Measurements from ENCODE around the gene ZNF513.
"Not testable (repeated sequence)": the region's sequence is repeated elsewhere in the genome, so short reads cannot be mapped to it uniquely, and the experiment has no call there.

ZNF513 gene, protein sequence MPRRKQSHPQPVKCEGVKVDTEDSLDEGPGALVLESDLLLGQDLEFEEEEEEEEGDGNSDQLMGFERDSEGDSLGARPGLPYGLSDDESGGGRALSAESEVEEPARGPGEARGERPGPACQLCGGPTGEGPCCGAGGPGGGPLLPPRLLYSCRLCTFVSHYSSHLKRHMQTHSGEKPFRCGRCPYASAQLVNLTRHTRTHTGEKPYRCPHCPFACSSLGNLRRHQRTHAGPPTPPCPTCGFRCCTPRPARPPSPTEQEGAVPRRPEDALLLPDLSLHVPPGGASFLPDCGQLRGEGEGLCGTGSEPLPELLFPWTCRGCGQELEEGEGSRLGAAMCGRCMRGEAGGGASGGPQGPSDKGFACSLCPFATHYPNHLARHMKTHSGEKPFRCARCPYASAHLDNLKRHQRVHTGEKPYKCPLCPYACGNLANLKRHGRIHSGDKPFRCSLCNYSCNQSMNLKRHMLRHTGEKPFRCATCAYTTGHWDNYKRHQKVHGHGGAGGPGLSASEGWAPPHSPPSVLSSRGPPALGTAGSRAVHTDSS

GRCh38 chr2:27380626-27381545, at the start of gene ZNF513:
TSS of gene ZNF513 (minus strand) at chr2:27380734. CDS start at chr2:27380526, 208 bp downstream.
- peak; percentile 94 for DNase-seq

DNA sequence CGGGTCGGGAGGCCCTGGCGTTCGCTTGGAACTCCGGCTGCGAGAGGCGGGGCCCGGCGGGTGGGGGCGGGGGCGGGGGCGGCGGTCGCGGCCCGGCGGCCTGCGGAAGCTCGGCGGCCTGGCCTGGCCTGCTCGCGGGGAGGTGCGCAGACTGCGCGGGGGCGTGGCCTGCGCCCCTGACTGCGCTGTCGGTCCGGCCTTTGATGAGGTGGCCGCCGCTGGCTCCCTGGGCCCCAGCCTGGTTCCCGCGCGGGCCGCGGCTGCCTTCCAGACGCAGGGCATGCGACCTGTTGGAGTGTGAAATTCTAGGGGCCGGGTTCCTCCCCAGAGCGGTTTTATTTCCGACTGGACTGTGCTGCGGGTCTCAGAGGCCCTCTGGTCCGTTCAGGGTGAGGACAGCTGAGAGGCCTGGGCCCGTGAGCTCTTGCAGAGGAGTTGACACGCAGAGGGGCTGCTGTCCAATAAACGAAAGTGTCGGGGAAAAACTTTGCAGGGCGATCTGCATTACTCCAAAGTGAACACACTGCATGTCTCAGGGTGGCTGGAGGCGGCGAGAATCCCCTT, 48.5 kb upstream of the ZNF513 start:
- peak; percentile 80 for DNase-seq

DNA sequence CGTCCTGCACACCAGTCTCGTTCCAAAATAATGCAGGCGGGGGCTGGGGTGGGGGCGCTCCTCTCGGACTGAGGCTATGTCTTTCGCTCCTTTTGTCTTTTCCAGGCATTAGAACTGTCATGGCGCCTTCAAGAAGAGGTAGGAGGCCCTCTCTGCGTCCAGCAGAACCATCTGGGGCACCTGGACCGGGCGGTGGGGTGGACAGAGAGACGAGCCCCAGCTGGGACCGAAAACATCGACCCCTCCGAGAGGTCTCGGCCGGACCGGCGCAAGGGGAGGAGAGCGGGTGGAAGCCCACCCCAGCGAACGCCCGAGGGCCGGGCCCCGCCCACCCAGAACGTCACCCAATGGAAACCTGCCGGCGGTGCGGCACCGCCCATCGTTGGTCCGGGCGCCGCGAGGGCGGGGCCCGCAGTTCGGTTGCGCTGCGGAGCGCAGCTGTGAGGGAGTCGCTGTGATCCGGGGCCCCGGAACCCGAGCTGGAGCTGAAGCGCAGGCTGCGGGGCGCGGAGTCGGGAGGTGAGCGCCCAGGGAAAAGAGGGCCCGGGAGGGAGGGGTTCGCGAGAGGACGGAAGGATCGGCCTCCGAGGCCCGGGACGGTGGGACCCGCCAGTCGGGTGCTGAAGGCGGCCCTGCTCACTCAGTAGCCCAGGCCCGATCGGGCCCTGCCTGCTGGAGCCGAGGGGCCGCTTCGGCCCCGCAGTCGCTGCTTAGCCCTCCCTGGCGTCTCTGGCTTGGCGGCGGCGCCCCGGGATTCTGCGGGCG, 47.9 kb upstream of the ZNF513 start, which contains the start of gene NRBP1:
TSS of gene NRBP1 (plus strand) at position 419 of the 765 bp plus-strand sequence. CDS start 4,643 bp downstream, outside the sequence.
- DNase-seq = peak; percentile 90

- DNase-seq = no peak
These were observed 47.3 kb upstream of the ZNF513 start for GRCh38 chr2:27427863-27428212.

- not testable (repeated sequence) for DNase-seq
These were observed 44.5 kb upstream of the ZNF513 start for GRCh38 chr2:27425039-27425438.

GRCh38 chr2:27422958-27423357, 42.4 kb upstream of the ZNF513 start:
- DNase-seq = no peak

- DNase-seq = no peak
These were observed 41.2 kb upstream of the ZNF513 start for GRCh38 chr2:27421660-27422250.

DNA sequence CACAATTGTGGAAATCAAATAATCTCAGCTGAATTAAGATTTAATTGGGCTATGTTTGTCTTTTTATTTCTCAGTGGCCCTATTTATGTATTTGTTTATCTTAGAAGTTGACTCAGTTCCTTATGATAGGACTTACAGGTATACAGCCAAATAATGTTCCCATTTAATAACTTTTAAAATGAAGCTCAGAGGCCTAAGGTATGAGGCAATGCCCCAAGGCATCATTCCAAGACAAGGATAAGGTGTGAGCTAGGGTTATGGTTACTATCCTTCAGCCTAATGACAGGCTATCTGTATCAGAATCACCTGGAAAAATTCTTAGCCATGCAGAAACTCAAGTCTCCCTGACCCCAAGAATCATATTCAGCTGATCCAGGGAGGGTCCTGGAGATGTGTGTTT, 40.5 kb upstream of the ZNF513 start:
- no peak for DNase-seq

DNA sequence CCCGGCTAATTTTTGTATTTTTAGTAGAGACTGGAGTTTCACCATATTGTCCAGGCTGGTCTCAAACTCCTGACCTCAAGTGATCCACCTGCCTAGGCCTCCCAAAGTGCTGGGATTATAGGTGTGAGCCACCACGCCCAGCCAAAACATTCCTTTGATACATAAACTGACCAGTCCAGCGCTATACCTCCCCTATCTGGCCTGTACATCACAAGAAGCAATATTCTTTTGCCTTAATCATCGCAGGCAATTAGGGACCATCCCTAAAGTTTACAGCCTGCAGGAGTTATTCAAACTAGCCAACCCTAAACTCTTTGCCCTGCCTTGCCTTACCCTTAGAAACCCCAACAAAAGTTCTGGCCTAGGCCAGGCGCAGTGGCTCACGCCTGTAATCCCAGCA, 35.6 kb upstream of the ZNF513 start:
- DNase-seq = no peak

DNA sequence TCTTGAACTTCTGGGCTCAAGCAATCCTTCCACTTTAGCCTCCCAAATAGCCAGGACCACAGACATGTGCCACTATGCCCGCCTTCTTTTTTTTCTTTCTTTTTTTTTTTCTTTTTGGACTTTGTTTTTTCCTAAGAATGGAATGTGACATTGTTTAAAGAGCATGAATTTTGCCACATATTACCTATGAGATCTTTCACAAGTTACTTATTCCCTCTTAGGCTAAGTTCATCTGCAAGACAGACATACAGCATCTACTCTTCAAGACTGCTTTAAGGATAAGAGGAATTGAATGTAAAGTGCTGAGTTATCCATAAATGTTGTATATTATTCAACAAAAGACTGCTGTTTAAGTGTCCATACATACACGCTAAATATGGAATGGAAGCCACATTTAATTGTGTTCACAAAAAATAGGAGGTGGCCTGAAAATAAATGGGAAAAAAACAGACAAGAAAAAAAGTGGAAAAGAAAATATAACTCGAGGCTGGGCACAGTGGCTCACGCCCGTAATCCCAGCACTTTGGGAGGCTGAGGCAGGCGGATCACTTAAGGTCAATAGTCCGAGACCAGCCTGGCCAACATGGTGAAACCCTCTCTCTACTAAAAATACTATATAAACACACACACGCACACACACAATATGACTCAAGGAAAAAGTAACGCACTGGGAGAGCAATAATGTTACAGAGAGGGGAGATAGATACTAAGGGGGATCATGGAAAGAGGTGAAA, 32.1 kb upstream of the ZNF513 start:
- no peak for DNase-seq

DNA sequence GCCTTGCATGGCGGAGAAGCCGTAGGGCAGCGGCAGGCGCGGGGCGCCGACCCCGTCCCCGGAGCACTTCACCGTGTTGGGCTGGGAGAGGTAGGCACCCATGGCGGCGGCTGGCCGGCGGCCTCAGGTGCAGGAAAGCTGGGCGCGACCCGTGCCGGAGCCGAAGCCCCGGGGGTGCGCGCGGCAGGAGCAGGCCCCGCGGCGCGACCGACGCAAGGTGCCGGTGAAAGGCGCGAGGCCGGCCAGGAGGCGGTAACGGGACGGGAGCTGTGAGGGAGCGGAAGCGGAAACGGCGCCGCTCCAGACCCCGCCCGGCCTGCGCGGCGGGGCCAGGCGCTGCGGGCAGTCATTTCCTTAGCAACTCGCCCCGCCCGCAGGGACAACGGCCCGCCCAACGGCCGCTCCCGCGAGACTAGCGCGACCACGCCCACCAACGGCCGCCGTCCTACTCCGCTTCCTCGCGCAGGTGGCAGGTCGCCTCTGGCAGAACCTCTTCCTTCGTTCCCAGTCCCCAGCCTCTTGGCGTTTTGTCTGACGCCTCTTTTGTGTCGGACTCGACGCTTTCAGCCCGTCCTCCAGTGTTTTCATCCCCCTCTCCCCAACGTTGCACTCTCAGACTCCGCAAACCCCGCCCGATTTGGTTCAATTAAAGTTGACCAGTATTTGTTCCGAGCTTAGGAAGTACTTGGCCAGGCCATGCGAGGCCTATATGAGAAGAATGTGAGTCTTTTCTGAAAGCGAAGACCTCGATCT, 29.0 kb upstream of the ZNF513 start, which contains the start of gene PPM1G:
TSS of gene PPM1G (minus strand) at position 271 of the 753 bp plus-strand sequence. CDS start at position 102, 169 bp downstream.
- DNase-seq = peak; percentile 95

- DNase-seq = peak; percentile 54
These were observed 28.2 kb upstream of the ZNF513 start for GRCh38 chr2:27408601-27409320.

GRCh38 chr2:27407798-27408491, 27.4 kb upstream of the ZNF513 start:
- DNase-seq = peak; percentile 73

DNA sequence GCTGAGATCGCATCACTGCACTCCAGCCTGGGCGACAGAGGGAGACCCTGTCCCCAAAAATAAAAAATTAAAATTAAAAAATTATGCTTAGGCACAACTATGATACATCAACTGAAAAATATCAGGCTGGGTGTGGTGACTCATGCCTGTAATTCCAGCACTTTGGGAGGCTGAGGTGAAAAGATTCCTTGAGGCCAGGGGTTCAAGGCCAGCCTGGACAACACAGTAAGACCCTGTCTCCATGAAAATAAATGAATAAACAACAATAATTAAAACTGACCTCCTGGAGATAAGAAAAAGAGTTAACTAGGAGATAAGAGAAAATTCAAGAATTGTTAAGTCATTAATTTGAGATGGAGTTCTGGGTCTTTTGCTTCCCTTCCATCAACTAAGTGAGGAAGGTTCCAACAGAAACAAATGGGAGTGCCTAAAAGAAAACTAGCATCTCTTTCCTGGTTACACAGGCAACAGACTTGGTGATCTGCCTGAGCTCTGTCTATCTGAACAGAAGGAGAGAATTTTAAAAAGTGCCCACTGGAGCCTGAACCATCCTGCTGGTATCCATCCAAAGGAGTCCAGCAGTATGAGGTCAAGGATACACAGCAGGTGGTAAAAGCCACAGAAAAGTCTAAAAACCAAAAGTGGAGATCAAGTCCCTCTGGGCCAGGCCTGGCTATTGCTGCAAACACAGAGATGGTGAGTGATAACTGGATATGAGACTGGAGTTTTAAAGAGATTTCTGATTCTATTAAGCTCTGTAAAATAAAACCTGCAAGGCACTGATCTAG, 20.0 kb upstream of the ZNF513 start:
- no peak for DNase-seq

DNA sequence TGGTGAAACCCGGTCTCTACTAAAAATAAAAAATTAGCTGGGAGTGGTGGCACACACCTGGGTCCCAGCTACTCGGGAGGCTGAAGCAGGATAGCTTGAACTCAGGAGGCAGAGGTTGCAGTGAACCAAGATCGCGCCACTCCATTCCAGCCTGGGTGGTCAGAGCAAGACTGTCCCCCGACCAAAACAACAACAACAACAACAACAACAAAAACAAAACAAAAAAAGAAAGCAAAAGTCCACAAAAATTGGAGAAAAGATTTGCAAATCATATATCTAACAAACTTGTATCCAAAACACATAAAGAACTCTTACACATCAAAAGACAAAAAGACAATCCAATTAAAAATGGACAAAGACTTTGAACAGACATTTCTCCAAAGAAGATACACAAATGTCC, 18.4 kb upstream of the ZNF513 start:
- DNase-seq = no peak

GRCh38 chr2:27393225-27393624, 12.7 kb upstream of the ZNF513 start:
- DNase-seq = no peak

DNA sequence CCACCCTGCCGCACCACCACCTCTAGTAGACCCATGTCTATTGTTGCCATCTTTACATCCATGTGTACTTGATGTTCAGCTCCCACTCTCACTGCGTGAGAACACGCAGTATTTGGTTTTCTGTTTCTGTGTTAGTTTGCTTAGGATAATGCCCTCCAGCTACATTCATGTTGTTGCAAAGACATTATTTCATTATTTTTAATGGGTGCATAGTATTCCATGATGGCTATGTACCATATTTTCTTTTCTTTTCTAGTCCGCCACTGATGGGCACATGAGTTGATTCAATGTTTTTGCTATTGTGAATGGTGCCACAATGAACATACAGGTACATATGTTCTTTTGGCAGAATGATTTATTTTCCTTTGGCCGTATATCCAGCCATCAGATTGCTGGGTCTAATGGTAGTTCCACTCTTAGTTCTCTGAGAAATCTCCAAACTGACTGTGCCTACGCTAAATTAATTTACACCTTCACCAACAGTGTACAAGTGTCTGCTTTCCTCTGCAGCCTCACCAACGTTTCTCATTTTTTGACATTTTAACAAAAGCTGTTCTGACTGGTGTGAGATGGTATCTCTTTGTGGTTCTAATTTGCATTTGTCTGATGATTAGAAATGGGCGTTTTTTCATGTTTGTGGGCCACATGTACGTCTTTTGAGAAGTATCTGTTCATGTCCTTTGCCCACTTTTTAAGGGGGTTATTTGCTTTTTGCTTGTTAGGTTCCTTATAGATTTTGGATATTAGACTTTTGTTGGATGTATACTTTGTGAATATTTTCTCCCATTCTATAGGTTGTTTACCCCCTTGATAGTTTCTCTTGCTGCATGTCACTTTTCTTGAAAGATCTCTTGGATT, 10.5 kb upstream of the ZNF513 start:
- DNase-seq = no peak

All from NCI-H69 (cell line).